HAP-1 (cell line): ENCODE data around the gene ZMYM2.
"Not testable (repeated sequence)": the region's sequence is repeated elsewhere in the genome, so short reads cannot be mapped to it uniquely, and the experiment has no call there.

Experiments
- DNase-seq, 2 experiments: peaks; one replicate each; pipeline ENCODE4 v3.0.0-alpha.2; 2016 to 2020; ENCODE audit warnings: low spot score in 2 of 2
- H3K27me3 ChIP-seq: fragments of 250-450 bp; sonication (Bioruptor Pico); 2 replicates; pipeline ENCODE4 v1.5.1; 2020; ENCODE audit warnings: low read depth, mild to moderate bottlenecking, moderate library complexity
- H3K36me3 ChIP-seq: fragments of 250-450 bp; sonication (Bioruptor Pico); replicated peaks from 2 replicates; pipeline ENCODE4 v1.5.1; 2020; ENCODE audit warnings: mild to moderate bottlenecking
- H3K4me1 ChIP-seq: fragments of 250-450 bp; sonication (Bioruptor Pico); 2 replicates; pipeline ENCODE4 v1.5.1; 2020; ENCODE audit warnings: mild to moderate bottlenecking
- H3K4me3 ChIP-seq: fragments of 250-450 bp; sonication (Bioruptor Pico); 2 replicates; pipeline ENCODE4 v1.5.1; 2020; ENCODE audit warnings: mild to moderate bottlenecking, moderate library complexity
- H3K9me3 ChIP-seq: fragments of 250-450 bp; sonication (Bioruptor Pico); 2 replicates; pipeline ENCODE4 v1.5.1; 2020; ENCODE audit warnings: mild to moderate bottlenecking, moderate library complexity
- in situ Hi-C: fragments of 300-500 bp; cut with MboI; formaldehyde crosslinking; loops from 3 replicates; pipeline ENCODE4 v1.14.3; 2020; ENCODE audit warnings: low sequenced_read_pairs, inconsistent platforms, mixed read lengths

Gene ZMYM2

GRCh38 chr13:20001366-20002190, 43.1 kb downstream of the ZMYM2 start:
- in situ Hi-C loops, result no loop called here
- H3K36me3 ChIP-seq, result peaks cover 29% of the 10 kb centered on the region
- no peaks in the 10 kb centered on the region for H3K9me3 ChIP-seq
- no peaks in the 10 kb centered on the region for H3K27me3 ChIP-seq
- H3K4me3 ChIP-seq, result no peak overlapping the region
- no peaks in the 10 kb centered on the region for H3K4me1 ChIP-seq
- DNase-seq, result no peak

- in situ Hi-C loops, result no loop called here
- H3K27me3 ChIP-seq, result no peaks in the 10 kb centered on the region
- H3K36me3 ChIP-seq, result peaks cover 32% of the 10 kb centered on the region
- DNase-seq, result no peak
- H3K9me3 ChIP-seq, result no peaks in the 10 kb centered on the region
- no peaks in the 10 kb centered on the region for H3K4me1 ChIP-seq
- H3K4me3 ChIP-seq, result no peak overlapping the region
Measured at GRCh38 chr13:20002787-20003186, 44.3 kb downstream of the ZMYM2 start.

GRCh38 chr13:20006206-20006605, 47.7 kb downstream of the ZMYM2 start:
- H3K9me3 ChIP-seq, result no peaks in the 10 kb centered on the region
- no peaks in the 10 kb centered on the region for H3K4me1 ChIP-seq
- H3K36me3 ChIP-seq, result peaks cover 35% of the 10 kb centered on the region
- in situ Hi-C loops, result no loop called here
- no peak overlapping the region for H3K4me3 ChIP-seq
- H3K27me3 ChIP-seq, result no peaks in the 10 kb centered on the region
- DNase-seq, result no peak

- peaks cover 15% of the 10 kb centered on the region for H3K36me3 ChIP-seq
- peaks cover 5% of the 10 kb centered on the region; the same call in 1 of the 2 replicates for H3K9me3 ChIP-seq
- DNase-seq, result no peak
- in situ Hi-C loops, result no loop called here
- H3K4me1 ChIP-seq, result no peaks in the 10 kb centered on the region
- H3K4me3 ChIP-seq, result no peak overlapping the region
- H3K27me3 ChIP-seq, result no peaks in the 10 kb centered on the region
Measured at GRCh38 chr13:20015763-20016162, 57.2 kb downstream of the ZMYM2 start.

GRCh38 chr13:20016649-20017364, 58.3 kb downstream of the ZMYM2 start:
- peaks cover 5% of the 10 kb centered on the region; the same call in 1 of the 2 replicates for H3K9me3 ChIP-seq
- DNase-seq, result no peak
- in situ Hi-C loops, result no loop called here
- no peaks in the 10 kb centered on the region for H3K27me3 ChIP-seq
- H3K4me3 ChIP-seq, result no peak overlapping the region
- H3K4me1 ChIP-seq, result no peaks in the 10 kb centered on the region
- peaks cover 20% of the 10 kb centered on the region for H3K36me3 ChIP-seq

- Histone ChIP-seq H3K4me3 (no peak overlapping the region), H3K36me3 (peaks cover 23% of the 10 kb centered on the region), H3K4me1 (no peaks in the 10 kb centered on the region), H3K9me3 (peaks cover 5% of the 10 kb centered on the region; the same call in 1 of the 2 replicates), H3K27me3 (no peaks in the 10 kb centered on the region)
- in situ Hi-C loops, result no loop called here
- DNase-seq, result no peak
Measured at GRCh38 chr13:20017365-20017711, 58.8 kb downstream of the ZMYM2 start.

GRCh38 chr13:20019043-20019442, 60.5 kb downstream of the ZMYM2 start:
- no peak for DNase-seq
- Histone ChIP-seq H3K27me3 (no peaks in the 10 kb centered on the region), H3K4me1 (no peaks in the 10 kb centered on the region), H3K9me3 (peaks cover 5% of the 10 kb centered on the region; the same call in 1 of the 2 replicates), H3K4me3 (no peak overlapping the region), H3K36me3 (peaks cover 19% of the 10 kb centered on the region)
- in situ Hi-C loops, result no loop called here

GRCh38 chr13:20024702-20025101, 66.2 kb downstream of the ZMYM2 start:
- H3K4me3 ChIP-seq, result no peak overlapping the region
- H3K36me3 ChIP-seq, result peaks cover 15% of the 10 kb centered on the region
- in situ Hi-C loops, result no loop called here
- no peaks in the 10 kb centered on the region for H3K27me3 ChIP-seq
- no peak for DNase-seq
- H3K9me3 ChIP-seq, result no peaks in the 10 kb centered on the region
- no peaks in the 10 kb centered on the region for H3K4me1 ChIP-seq

GRCh38 chr13:20028953-20029352, 70.4 kb downstream of the ZMYM2 start:
- Histone ChIP-seq H3K27me3 (no peaks in the 10 kb centered on the region), H3K36me3 (peaks cover 23% of the 10 kb centered on the region), H3K9me3 (no peaks in the 10 kb centered on the region), H3K4me3 (no peak overlapping the region), H3K4me1 (no peaks in the 10 kb centered on the region)
- in situ Hi-C loops, result no loop called here
- no peak for DNase-seq

- DNase-seq, result no peak
- Histone ChIP-seq H3K4me1 (no peaks in the 10 kb centered on the region), H3K4me3 (no peak overlapping the region), H3K9me3 (no peaks in the 10 kb centered on the region), H3K27me3 (no peaks in the 10 kb centered on the region), H3K36me3 (peaks cover 43% of the 10 kb centered on the region)
- in situ Hi-C loops, result no loop called here
Measured at GRCh38 chr13:20033486-20033885, 75.0 kb downstream of the ZMYM2 start.

- Histone ChIP-seq H3K4me1 (no peaks in the 10 kb centered on the region), H3K9me3 (no peaks in the 10 kb centered on the region), H3K27me3 (no peaks in the 10 kb centered on the region), H3K4me3 (no peak overlapping the region), H3K36me3 (peaks cover 43% of the 10 kb centered on the region)
- no peak for DNase-seq
- in situ Hi-C loops, result no loop called here
Measured at GRCh38 chr13:20035130-20035529, 76.6 kb downstream of the ZMYM2 start.

GRCh38 chr13:20037908-20038307, 79.4 kb downstream of the ZMYM2 start:
- Histone ChIP-seq H3K9me3 (no peaks in the 10 kb centered on the region), H3K36me3 (peaks cover 44% of the 10 kb centered on the region), H3K4me1 (no peaks in the 10 kb centered on the region), H3K27me3 (no peaks in the 10 kb centered on the region), H3K4me3 (no peak overlapping the region)
- no peak for DNase-seq
- in situ Hi-C loops, result no loop called here

GRCh38 chr13:20042603-20043002, 84.1 kb downstream of the ZMYM2 start:
- in situ Hi-C loops, H3K9me3 ChIP-seq, H3K4me1 ChIP-seq, H3K4me3 ChIP-seq, DNase-seq, H3K27me3 ChIP-seq: not testable (repeated sequence)
- H3K36me3 ChIP-seq, result peaks cover 13% of the 10 kb centered on the region

- Histone ChIP-seq H3K27me3 (no peaks in the 10 kb centered on the region), H3K9me3 (no peaks in the 10 kb centered on the region), H3K4me3 (no peak overlapping the region), H3K4me1 (no peaks in the 10 kb centered on the region), H3K36me3 (peaks cover 7% of the 10 kb centered on the region; the same call in 1 of the 2 replicates)
- in situ Hi-C loops, result no loop called here
- DNase-seq, result no peak
Measured at GRCh38 chr13:20043207-20043925, 84.8 kb downstream of the ZMYM2 start.
